ENCODE data around the gene OR2T6.
A peak's percentile ranks its signal among the peaks of the same experiment; 100 is the strongest.
"Not testable (repeated sequence)": the region's sequence is repeated elsewhere in the genome, so short reads cannot be mapped to it uniquely, and the experiment has no call there.

The OR2T6 gene

DNA sequence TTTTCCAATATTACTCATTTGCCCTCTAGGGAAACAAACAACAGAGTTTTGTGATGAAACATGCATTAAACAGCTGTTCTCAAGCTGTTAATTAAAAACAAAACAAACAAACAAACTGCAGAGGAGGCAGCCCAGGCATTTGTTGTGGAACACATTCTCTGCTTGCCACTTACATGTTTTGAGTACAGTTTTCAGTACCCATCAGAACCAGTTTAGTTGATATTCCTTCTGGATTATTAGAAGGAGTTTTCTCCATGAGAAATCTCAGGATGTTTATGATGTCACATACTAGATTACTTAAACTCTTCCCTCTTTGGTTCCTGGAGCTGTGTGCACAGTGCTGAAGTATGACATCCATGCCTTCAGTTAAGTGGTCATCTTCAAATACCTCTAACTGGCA is at the start of gene OR2T6:
Gene OR2T6 (plus strand): TSS at position 301 of the 400 bp plus-strand sequence. CDS start 11,863 bp downstream, outside the sequence.
- no peak for DNase-seq (ENCODE audit: low spot score)

DNA sequence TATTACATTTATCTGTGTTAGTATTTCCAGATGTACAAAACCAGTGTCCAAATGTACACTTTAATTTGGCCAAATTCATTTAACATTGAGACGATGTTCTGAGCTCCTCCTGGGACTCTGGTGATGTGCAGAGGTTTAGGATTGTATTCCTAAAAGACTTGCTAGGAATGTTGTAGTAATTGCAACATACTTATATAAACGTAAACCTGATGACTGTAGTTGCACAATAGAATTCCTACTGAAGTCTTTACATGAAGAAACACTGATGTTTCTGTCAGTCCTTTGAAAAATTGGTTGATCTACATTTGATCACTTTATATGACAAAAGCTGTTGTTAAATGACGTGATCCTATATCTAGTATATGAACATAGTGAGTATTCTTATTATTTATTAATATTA is 32.1 kb upstream of the OR2T6 start:
- DNase-seq (ENCODE audit: low spot score): no peak

GRCh38 chr1:248348475-248348874 is 27.1 kb upstream of the OR2T6 start, which contains the start of gene OR14C36:
Gene OR14C36 (plus strand): TSS chr1:248348775. CDS start chr1:248348775, 0 bp downstream.
- DNase-seq (ENCODE audit: low spot score): no peak

- DNase-seq (ENCODE audit: low spot score): no peak
These were observed 16.1 kb upstream of the OR2T6 start for GRCh38 chr1:248359415-248359814.

GRCh38 chr1:248361121-248361715 is 14.3 kb upstream of the OR2T6 start, which contains the start of gene OR2T4:
Gene OR2T4 (plus strand): TSS chr1:248361665. CDS start chr1:248361665, 0 bp downstream.
- no peak for DNase-seq (ENCODE audit: low spot score)

DNA sequence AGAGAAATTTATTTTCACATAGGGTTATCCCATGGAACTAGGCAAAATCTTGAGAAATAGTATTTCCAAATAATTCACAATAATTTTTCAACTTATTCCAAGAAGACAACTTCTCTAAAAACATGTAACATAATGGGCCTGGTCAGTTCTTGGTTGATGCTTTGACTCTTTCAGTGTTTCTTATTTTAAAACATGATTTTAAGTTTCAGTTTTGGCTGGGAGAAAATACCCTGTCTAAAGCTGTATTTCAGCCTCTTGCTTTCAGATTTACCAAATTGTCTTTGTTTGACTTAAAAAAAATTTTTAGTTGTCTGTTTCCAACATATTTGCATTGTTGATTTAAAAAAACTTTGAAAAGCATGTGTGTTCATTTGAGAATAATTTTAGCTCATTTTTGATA is 8.9 kb upstream of the OR2T6 start:
- no peak for DNase-seq (ENCODE audit: low spot score)

DNA sequence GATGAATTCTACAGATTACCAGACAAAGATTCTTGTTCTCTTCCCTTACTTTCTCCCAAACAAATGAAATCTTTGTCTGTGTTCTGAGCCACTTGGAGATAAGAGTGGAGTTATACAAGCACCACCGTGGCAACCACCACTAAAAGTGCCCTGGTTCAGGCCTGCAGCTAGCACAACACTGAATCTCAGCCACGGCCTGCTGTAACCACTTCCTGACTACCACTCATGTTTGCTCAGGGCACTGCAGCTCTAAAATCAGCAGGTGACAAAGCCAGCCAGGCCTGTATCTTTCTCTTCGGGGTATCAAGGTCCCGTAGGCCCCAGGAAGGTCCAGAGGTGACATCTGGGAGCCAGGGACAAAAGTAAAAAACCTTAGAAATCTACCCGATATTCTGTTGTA is 3.2 kb upstream of the OR2T6 start:
- DNase-seq (ENCODE audit: low spot score): no peak

GRCh38 chr1:248373761-248374160 is 1.8 kb upstream of the OR2T6 start:
- DNase-seq (ENCODE audit: low spot score): no peak

DNA sequence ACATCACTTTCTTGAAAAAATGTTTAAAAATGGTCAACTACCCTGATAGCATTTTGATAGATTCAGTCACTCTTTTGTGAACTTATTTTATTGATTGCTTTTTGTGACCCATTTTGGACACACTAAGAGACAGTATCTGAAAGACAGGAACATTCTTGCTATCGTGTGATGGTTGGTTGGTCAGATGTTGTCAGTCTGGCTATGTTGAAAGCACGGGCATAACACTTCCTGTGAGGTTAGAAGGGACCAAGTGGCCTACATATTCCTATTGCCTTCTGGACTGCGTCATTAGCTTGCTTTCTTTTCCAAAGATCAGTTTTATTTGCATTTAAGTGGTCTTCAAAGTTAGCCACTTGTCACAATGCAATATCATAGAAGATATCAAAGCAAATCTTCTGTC is 1.4 kb downstream of the OR2T6 start:
- DNase-seq (ENCODE audit: low spot score): no peak

- DNase-seq (ENCODE audit: low spot score): no peak
These were observed 5.3 kb downstream of the OR2T6 start for GRCh38 chr1:248380854-248381253.

- DNase-seq (ENCODE audit: low spot score): no peak
These were observed 12.9 kb downstream of the OR2T6 start for GRCh38 chr1:248388426-248388825.

GRCh38 chr1:248393050-248393449 is 17.5 kb downstream of the OR2T6 start:
- no peak for DNase-seq (ENCODE audit: low spot score)

GRCh38 chr1:248402748-248403147 is 27.2 kb downstream of the OR2T6 start, which contains the start of gene OR2T1:
Gene OR2T1 (plus strand): TSS chr1:248403048. CDS start chr1:248406148, 3,100 bp downstream.
- DNase-seq (ENCODE audit: low spot score): no peak

DNA sequence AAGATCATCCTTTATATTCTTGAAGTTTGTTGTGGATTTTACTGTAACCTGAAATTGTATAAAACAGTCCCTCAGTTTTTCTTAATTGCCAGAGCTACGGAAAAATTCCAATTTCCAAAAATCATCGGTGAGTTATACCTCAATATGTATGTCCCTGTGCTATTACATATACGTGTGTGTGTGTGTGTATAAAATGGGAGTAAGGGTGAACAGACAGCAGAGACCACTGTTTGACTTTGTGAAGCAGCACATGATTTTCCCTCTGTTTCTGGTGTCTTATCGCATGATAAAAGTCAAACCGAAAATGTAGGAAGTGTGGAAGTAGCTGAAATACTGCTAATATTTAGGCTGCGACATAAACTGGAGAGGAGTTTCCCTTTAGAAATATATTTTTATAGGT is 28.5 kb downstream of the OR2T6 start:
- peak; percentile 45 for DNase-seq (ENCODE audit: low spot score)

DNA sequence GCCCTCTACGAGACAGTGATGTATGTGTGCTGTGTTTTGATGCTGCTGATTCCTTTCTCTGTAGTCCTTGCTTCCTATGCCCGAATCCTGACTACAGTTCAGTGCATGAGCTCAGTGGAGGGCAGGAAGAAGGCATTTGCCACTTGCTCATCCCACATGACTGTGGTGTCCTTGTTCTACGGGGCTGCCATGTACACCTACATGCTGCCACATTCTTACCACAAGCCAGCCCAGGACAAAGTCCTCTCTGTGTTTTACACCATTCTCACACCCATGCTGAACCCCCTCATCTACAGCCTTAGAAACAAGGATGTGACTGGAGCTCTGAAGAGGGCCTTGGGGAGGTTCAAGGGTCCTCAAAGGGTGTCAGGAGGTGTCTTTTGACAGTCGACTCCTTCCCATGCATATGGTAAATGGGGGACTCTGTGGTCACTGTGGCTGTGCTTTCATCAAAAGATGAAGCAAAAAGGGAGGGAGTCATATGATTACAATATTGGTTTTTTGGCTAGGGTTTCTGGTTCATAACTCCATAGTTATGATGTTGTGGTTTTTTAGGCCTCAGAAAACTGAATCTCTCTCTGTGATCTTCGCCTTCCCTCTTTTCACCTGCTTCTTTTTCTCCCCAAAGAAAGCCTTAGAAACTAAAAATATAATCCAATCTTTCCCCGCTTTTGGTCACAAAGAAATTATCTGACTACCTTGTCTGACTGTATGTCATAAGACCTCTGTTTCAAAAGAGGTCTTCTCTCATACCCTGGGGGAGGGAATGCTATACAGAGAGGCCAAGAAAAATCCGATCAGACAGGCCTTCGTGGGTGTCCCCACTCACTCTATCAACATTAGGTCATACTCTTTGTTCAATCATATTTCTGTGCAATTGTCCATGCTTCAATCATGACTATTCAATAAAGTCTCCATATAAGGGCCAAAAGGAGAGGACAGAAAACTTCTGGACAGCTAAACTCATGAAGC is 31.5 kb downstream of the OR2T6 start:
- no peak for DNase-seq (ENCODE audit: low spot score)

DNA sequence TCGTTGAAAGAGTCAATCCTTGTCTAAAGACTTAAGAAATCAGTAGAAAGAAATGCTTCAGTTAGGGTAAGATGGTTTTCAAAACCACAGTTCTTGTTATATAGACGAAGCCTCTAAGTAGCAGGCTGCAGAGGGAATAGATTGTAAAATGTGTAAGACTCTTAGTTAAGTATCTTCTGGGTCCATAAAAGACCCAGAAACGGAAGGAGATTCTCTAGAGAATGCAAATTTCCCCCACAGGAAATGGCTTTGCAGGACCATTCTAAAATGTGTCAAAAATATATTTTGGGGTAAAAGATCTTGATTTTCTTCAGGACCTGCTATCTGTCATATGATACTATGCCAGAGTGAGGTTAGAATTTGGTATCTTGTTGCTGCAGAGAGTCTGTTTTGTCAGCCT is 40.7 kb downstream of the OR2T6 start:
- no peak for DNase-seq (ENCODE audit: low spot score)

GRCh38 chr1:248417854-248418253 is 42.3 kb downstream of the OR2T6 start:
- no peak for DNase-seq (ENCODE audit: low spot score)

- DNase-seq (ENCODE audit: low spot score): no peak
These were observed 45.8 kb downstream of the OR2T6 start for GRCh38 chr1:248421384-248421783.

GRCh38 chr1:248427526-248428191 is 52.1 kb downstream of the OR2T6 start:
- not testable (repeated sequence) for DNase-seq (ENCODE audit: low spot score)

- DNase-seq (ENCODE audit: low spot score): not testable (repeated sequence)
These were observed 52.6 kb downstream of the OR2T6 start for GRCh38 chr1:248428192-248428533.

DNA sequence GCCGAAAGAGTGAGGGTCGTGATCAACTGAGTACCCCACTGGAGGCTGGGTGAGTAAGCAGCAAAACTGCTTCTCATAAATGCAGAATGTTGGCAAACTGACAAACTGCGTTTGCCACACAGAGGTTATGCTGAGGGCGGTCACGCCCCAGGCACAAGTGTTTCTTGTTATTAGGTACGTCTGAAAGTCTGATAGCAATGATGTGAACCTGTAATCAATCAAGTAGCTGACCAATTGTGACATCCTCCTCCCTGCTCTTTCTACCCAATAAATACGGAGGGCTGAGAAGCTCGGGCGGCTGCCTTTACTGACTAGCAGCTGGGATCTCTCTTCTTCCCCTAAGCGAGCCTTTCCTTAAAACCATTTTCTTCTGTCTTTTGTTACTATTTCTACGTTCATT is 56.1 kb downstream of the OR2T6 start:
- DNase-seq (ENCODE audit: low spot score): not testable (repeated sequence)

DNA sequence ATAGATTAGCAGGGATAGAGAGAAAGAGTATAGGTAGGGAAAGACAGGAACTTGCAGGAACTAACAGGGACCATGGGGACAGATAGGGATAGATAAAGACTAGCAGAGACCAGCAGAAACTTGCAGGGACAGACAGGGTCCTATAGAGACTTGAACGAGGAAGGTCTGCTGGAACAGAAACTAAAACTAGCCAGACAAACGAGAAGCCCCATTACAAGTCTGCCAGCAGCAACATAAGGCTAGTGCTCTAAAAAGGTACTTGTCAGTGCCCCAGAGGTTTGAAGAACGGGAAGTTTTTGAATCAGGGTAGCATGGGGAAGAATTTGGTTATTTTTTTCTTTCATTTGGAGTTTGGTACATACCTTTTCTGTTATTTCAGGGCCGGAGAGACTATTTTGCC is 56.7 kb downstream of the OR2T6 start:
- DNase-seq (ENCODE audit: low spot score): not testable (repeated sequence)

Measured in hematopoietic multipotent progenitor cell treated with erythropoietin and hydrocortisone succinate and interleukin-3 and kit ligand, for 17 days (in vitro differentiated cells).